AG08395 (cell line): Measurements from ENCODE around the gene SIAH2.

Experiments used
- DNase-seq: peaks from one replicate; pipeline ENCODE4 v3.0.0; 2012; ENCODE audit warnings: mixed read lengths, low spot score

Gene SIAH2

GRCh38 chr3:150733936-150734794, 28.8 kb downstream of the SIAH2 start:
- no peak for DNase-seq

DNA sequence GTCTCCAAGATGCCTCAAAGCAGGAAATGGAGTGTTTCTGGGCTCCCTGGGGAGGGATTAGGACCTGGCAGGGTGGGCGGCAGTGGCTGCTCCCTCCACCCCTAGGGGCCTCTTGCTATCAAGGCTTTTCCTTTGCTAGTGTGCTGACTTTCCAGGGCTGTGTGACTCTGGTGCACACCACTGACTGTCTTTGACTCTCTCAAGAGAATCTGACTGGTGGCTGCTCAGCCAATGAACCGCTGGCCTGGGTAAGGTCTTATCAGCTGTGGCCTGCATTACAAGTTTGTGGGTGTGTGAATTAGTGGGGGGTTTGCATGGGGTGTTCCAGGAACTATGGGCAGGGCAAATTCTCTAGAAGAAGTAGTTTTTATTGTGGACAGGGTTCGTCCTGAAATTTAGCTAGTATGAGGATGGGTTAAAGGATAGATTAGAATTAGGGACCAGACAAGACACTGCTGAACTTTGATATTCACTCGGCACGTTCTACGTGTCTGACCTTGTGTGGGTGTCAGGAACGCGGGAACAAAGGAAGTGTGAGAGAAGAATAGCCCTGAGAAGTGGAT, 29.5 kb downstream of the SIAH2 start:
- DNase-seq: no peak

DNA sequence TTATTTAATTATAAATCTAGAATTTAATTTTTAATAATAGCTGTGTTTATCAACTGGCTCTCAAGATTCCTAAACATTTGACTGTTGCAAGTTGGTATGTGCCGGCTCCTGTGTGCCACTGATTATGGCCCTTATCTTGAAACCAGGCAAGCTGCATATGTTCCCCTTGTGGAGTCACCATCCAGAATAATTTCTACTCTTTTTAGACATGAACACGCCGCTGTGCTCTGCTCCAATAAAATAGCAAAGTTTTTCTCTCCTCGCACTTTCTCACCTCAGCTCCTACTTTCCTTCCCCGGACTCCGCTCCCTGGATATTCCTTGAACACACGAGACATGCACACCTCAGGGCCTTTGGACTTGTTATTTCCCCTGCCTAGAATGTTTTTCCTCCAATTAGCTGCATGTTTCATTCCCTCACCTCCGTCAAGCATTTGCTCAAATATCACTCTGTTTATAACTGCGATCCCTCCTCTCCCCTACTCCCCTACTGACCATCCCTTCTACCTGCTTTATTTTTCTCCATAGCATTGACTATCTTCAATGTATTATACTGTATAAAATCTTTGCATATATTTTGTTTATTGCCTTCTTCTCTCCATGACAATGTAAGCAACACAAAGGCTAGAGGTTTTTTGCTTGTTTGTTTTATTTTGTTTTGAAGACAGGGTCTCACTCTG, 33.1 kb downstream of the SIAH2 start:
- DNase-seq: no peak

GRCh38 chr3:150727653-150728502, 35.1 kb downstream of the SIAH2 start:
- no peak for DNase-seq

GRCh38 chr3:150725548-150725947, 37.4 kb downstream of the SIAH2 start:
- DNase-seq: no peak

- no peak for DNase-seq
These were observed 39.0 kb downstream of the SIAH2 start for GRCh38 chr3:150723946-150724345.

GRCh38 chr3:150722267-150722666, 40.7 kb downstream of the SIAH2 start:
- DNase-seq: no peak

GRCh38 chr3:150721285-150722130, 41.5 kb downstream of the SIAH2 start:
- DNase-seq: peak; percentile 80

GRCh38 chr3:150720444-150720843, 42.5 kb downstream of the SIAH2 start:
- DNase-seq: no peak

- DNase-seq: no peak
These were observed 52.9 kb downstream of the SIAH2 start for GRCh38 chr3:150710097-150710496.

DNA sequence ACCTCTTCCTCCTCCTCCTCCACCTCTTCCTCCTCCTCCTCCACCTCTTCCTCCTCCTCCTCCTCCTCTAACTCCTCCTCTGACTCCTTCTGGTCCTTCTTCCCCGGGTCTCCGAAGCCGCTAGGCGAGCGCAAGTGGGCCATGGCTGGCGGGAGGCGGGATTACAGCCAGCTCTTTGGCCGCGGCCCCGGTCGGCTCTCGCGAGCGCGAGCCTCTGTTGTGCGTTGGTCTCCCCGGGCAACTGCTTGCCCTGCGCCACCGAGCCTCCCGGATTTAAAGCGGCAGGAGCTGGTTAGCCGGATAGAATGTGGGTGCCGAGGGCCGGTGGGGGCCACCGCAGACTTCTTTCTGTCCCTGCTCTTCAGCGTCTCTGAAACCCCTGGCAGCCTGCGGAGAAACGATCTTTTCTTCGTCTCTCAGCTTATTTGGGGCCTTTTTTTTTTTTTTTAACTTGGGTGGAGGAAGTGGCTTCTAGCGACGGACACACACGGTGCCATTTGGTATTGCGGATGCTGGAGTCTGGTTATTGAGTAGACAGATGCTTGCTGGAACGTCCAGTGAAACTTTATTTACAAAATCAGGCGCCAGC, 59.1 kb downstream of the SIAH2 start, which contains the start of gene ERICH6:
TSS of gene ERICH6 (minus strand) at position 165 of the 589 bp plus-strand sequence. CDS start at position 143, 22 bp downstream.
- DNase-seq: peak; percentile 94

DNA sequence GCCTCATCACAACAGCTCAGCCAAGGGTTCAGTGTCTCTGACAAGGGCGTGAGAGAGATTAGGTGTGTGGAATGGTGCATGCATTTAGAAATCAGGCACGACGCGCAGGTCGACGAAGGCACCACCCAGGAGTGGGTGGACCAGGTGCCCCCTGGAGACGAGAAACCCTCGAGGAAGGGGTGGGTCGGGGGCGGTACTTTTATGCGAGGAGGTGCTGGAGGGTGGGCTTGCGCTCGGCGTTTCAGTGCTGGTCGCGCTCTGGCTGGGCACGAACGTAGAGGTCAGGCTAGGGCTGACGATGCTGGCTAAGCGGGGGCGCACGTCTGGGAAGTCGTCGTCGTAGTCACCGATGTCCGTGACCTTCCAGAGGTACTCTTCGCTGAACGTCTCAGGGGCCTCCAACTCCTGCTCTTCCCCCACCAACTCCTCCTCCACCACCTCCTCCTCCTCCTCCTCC, 59.6 kb downstream of the SIAH2 start:
- DNase-seq: peak; percentile 14

DNA sequence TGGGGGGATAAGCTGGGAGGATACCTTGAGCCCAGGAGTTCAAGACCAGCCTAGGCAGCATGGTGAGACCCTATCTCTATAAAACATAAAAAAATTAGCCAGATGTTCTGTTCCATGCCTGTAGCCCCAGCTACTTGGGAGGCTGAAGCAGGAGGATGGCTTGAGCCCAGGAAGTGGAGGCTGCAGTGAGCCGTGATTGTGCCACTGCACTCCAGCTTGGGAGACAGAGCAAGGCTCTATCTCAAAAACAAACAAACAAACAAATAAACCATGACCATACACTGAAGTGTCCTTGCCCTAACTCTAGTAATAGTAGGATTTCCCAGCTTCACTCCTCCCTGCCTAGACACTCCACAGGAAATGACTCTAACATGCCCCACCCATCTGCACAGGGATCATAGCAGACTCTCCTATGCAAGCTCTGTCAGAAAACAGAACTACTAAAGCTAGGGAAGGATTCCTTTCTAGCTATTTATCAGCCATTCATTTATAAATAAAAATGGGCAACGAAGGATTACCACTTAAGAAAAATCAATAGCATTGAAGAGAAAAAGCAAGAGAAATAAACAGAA, 63.8 kb downstream of the SIAH2 start:
- peak; percentile 56 for DNase-seq

GRCh38 chr3:150697646-150698045, 65.3 kb downstream of the SIAH2 start:
- DNase-seq: peak; percentile 57

GRCh38 chr3:150691414-150692040, 71.4 kb downstream of the SIAH2 start:
- no peak for DNase-seq
